ENCODE results near the gene AUTS2. TPM values are rescaled to one million over a fixed set of nuclear protein-coding genes. Genes with fewer than 3 reads are reported as not detected.

Gene AUTS2
- total and polyA plus RNA-seq, 2 experiments from 2014 or later: 32.0 to 91.0 TPM

DNA sequence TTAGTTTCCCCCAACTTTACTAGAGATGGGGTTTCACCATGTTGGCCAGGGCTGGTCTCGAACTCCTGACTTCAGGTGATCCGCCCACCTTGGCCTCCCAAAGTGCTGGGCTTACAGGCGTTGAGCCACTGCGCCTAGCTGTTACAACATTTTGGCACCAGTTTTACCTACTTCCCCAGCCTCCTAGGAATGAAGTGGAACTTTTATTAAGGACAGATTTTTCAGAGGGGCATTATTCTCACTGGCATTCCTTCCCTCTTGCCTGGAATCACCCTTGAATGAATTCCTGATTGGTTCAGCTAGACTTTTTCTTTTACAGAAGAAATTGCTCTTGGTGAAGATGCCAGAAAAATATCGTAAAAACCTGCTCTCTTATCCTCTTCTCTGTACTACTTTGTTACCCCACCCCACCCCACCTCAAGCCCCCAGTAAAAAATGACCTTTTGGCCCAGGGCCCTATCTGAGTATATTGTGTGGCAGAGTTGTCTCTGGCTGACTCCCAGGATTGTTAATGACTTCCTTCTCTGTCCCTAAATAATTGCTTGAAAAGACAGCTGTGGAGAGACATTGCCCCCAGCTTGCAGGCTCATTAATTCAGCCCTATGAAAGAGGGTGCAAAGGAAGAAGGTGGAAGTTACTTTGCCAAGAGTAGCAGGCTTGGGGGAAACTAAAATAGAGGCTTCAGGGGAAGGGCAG is 189.6 kb downstream of the AUTS2 start (continued):
- TF ChIP-seq CTCF (conservative IDR thresholded peaks at IDR 0.05; ENCODE audit: low read depth in 2 of 2) (no peak), ZNF331 (CRISPR knock-in tag; IDR thresholded peaks at IDR 0.05; ENCODE audit: low read depth) (no peak), CREB1 (CRISPR knock-in tag; IDR thresholded peaks at IDR 0.05; ENCODE audit: low read depth) (no peak), NANOG (IDR thresholded peaks at IDR 0.05; ENCODE audit: borderline replicate concordance) (no peak), POLR2AphosphoS5 (IDR thresholded peaks at IDR 0.05; ENCODE audit: low read depth) (no peak)

DNA sequence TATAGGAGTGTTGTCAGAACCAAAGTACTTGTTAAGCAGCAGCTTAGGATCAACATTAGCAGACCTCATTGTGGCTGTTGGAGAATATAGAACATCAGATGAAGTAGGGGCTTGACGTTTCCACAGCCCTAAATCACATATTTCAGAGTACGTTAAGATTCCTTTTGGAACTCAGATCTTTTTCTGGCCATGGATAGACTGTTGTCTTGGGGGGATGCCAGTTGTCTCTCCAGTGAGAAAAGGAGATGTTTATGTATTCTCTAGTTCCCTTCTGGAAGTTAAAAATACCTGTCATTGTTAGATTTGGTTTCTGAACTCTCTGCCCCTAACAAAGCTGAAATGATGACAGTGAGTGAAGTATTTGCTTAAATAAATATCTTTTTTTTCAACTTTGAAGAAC is 191.3 kb downstream of the AUTS2 start:
- DNase-seq (ENCODE audit: low spot score): no peak
- H2AFZ ChIP-seq: no peak overlapping the region
- Mint-ChIP-seq H3K4me3 (no peak overlapping the region), H3K36me3 (ENCODE audit: low read depth) (no peaks in the 10 kb centered on the region), H3K9me3 (no peaks in the 10 kb centered on the region), H3K4me1 (peaks cover 25% of the 10 kb centered on the region), H3K27me3 (ENCODE audit: insufficient read depth, low read depth, poor library complexity) (no peaks in the 10 kb centered on the region), H3K27ac (no peak overlapping the region)
- H3K27ac ChIP-seq (ENCODE audit: low read depth): no peak overlapping the region
- no peak for ATAC-seq
- no peaks in the 10 kb centered on the region for H3K27me3 ChIP-seq (ENCODE audit: insufficient read depth)
- no peak overlapping the region for H3K4me2 ChIP-seq
- H4K20me1 ChIP-seq (replicated peaks; ENCODE audit: insufficient read depth): no peaks in the 10 kb centered on the region; the same call in 1 of the 2 replicates
- no peaks in the 10 kb centered on the region for H3K79me2 ChIP-seq (replicated peaks; ENCODE audit: insufficient read depth)
- no peaks in the 10 kb centered on the region for H3K36me3 ChIP-seq (ENCODE audit: insufficient read depth)
- no peaks in the 10 kb centered on the region for H3K9me2 ChIP-seq (ENCODE audit: insufficient read depth)
- no peaks in the 10 kb centered on the region for H3F3A ChIP-seq (replicated peaks; ENCODE audit: low read depth)
- H3K4me3 ChIP-seq: no peak overlapping the region
- peaks cover 6% of the 10 kb centered on the region for H3K4me1 ChIP-seq (ENCODE audit: insufficient read depth)
- TF ChIP-seq STAT1 (IDR thresholded peaks at IDR 0.05; ENCODE audit: unreplicated experiment) (no peak), ZNF331 (CRISPR knock-in tag; IDR thresholded peaks at IDR 0.05; ENCODE audit: low read depth) (no peak), EZH2phosphoT487 (IDR thresholded peaks at IDR 0.05; ENCODE audit: unreplicated experiment) (no peak), ZNF114 (CRISPR knock-in tag; IDR thresholded peaks at IDR 0.05) (no peak), EZH2 (IDR thresholded peaks at IDR 0.05; ENCODE audit: low read depth, unreplicated experiment) (no peak), JUNB (IDR thresholded peaks at IDR 0.05; ENCODE audit: unreplicated experiment) (no peak), NANOG (IDR thresholded peaks at IDR 0.05; ENCODE audit: borderline replicate concordance) (no peak), CTCF (conservative IDR thresholded peaks at IDR 0.05; ENCODE audit: low read depth in 2 of 2) (no peak), ZNF462 (CRISPR knock-in tag; IDR thresholded peaks at IDR 0.05) (no peak), POLR2AphosphoS5 (IDR thresholded peaks at IDR 0.05; ENCODE audit: low read depth) (no peak)
- TF ChIP-seq, protein P1, sequence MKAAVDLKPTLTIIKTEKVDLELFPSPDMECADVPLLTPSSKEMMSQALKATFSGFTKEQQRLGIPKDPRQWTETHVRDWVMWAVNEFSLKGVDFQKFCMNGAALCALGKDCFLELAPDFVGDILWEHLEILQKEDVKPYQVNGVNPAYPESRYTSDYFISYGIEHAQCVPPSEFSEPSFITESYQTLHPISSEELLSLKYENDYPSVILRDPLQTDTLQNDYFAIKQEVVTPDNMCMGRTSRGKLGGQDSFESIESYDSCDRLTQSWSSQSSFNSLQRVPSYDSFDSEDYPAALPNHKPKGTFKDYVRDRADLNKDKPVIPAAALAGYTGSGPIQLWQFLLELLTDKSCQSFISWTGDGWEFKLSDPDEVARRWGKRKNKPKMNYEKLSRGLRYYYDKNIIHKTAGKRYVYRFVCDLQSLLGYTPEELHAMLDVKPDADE (IDR thresholded peaks at IDR 0.05): no peak

Measured in GM23338 (cell line).